Thyroid gland (tissue), 4 donors: Measurements from ENCODE around the gene BAG1.

ENCODE experiments used
- POLR2A ChIP-seq, 2 donors: fragments of 450-650 bp; IDR thresholded peaks; one replicate each; pipeline ENCODE4 v1.6.1; 2017; ENCODE audit warnings: antibody characterized with exemption in 2 of 2, mild to moderate bottlenecking in 2 of 2, moderate library complexity in 1 of 2
- TF ChIP-seq, protein P1 (sequence below), 6 experiments: fragments of 200-600 bp in 3 of 6; fragments of 450-650 bp in 3 of 6; sonication (generic) in 3 of 6; IDR thresholded peaks; one replicate each; pipeline ENCODE4 v1.5.1; 2016 to 2019; ENCODE audit warnings: antibody characterized with exemption in 6 of 6, mild to moderate bottlenecking in 2 of 6, inconsistent platforms in 1 of 6, moderate library complexity in 1 of 6

DNA sequence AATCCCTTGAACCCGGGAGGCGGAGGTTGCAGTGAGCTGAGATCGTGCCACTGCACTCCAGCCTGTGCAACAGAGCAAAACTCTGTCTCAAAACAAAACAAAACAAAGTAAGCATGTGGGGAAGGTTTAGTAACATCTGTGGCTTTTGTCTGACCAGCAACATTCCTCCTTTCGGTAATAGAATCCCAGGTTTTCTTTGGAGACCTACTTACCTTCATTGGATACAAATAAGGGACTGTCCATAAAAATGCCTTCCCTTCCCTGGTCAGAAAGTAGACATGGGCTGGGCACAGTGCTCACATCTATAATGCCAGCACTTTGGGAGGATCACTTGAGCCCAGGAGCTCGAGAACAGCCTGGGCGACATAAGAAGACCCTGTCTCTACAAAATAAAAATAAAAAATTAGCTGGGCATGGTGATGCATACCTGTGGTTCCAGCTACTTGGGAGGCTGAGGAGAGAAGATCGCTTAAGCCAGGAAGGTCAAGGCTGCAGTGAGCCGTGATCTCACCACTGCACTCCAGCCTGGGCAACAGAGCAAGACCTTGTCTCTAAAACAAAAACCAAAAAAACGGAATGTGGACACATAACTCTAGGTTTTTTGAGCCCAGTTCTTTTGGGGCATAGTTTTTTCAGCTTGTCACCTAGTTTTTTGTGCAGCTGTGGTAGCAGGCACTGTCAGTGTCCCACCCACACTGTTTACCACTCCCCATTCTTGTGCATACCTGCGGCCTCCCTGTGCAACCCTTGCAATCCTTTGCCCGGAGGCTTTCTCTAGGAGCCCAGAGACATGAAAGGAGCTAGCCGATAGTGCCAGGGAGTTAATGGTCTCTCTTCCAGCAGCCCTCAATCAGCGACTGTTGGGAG, 33.5 kb downstream of the BAG1 start:
- TF ChIP-seq, protein P1, sequence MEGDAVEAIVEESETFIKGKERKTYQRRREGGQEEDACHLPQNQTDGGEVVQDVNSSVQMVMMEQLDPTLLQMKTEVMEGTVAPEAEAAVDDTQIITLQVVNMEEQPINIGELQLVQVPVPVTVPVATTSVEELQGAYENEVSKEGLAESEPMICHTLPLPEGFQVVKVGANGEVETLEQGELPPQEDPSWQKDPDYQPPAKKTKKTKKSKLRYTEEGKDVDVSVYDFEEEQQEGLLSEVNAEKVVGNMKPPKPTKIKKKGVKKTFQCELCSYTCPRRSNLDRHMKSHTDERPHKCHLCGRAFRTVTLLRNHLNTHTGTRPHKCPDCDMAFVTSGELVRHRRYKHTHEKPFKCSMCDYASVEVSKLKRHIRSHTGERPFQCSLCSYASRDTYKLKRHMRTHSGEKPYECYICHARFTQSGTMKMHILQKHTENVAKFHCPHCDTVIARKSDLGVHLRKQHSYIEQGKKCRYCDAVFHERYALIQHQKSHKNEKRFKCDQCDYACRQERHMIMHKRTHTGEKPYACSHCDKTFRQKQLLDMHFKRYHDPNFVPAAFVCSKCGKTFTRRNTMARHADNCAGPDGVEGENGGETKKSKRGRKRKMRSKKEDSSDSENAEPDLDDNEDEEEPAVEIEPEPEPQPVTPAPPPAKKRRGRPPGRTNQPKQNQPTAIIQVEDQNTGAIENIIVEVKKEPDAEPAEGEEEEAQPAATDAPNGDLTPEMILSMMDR (IDR thresholded peaks at IDR 0.05), result no peak
- no peak for TF ChIP-seq POLR2A (IDR thresholded peaks at IDR 0.05)
